ENCODE data around the gene MARK3.

GRCh38 chr14:103503296-103503695 lies 118.1 kb downstream of the MARK3 start:
- TF ChIP-seq EZH2 (IDR thresholded peaks at IDR 0.05; ENCODE audit: low read depth): no peak
- TF ChIP-seq CTCF (conservative IDR thresholded peaks at IDR 0.05): no peak

Measured in PC-9 (cell line).